ENCODE results near the gene ZNF653.

Gene ZNF653

DNA sequence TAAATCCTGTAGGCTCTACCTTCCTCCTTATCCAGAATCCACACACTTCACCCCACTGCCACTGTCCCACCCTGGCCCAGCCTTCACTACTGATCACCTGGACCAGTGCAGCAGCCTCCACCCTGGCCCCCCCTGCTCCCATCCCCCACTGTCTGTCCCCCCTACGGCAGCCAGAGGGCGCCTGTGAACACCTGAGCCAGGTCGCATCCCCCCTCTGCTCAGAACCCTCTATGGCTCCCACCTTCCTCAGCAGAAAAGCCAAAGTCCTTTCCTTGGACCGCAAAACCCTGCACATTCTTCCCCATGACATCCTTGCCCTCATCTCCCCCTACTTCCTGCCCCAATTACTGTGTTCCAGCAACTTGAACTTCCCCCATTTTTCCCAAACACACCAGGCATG is 45.4 kb downstream of the ZNF653 start:
- TF ChIP-seq, protein P1, sequence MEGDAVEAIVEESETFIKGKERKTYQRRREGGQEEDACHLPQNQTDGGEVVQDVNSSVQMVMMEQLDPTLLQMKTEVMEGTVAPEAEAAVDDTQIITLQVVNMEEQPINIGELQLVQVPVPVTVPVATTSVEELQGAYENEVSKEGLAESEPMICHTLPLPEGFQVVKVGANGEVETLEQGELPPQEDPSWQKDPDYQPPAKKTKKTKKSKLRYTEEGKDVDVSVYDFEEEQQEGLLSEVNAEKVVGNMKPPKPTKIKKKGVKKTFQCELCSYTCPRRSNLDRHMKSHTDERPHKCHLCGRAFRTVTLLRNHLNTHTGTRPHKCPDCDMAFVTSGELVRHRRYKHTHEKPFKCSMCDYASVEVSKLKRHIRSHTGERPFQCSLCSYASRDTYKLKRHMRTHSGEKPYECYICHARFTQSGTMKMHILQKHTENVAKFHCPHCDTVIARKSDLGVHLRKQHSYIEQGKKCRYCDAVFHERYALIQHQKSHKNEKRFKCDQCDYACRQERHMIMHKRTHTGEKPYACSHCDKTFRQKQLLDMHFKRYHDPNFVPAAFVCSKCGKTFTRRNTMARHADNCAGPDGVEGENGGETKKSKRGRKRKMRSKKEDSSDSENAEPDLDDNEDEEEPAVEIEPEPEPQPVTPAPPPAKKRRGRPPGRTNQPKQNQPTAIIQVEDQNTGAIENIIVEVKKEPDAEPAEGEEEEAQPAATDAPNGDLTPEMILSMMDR (IDR thresholded peaks at IDR 0.05) = 0 out of 2 replicates have a peak, but pooled peaks have one; percentile 9

DNA sequence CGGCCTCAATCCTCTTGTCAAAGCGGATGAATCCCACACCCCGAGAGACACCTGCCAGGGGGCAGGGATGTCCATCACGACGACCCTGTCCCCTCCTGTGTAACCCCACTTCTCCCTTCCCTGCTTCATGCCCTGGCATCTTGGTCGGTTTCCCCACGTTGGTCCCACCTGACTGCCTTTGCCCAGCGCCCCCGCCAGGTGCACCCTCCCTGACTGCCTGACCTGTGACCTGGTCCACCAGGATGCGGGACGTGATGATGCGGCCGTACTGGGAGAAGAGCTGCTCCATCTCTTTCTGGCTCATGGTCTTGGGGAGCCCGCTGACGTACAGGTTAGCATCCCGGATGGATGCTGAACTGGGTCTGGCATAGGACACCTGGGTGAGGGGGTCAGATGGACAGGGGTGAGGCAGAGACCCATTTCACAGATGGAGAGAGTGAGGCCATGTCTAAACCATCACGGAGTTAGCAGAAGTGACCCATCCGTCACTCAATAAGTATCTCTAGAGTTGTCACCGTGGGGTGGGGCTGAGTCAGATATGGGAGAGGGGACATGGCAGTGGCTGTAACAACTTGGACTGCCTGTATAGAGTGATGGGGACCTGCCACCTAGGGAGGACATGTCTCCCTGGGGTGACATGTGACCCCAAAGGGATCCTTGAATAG is 47.3 kb downstream of the ZNF653 start:
- TF ChIP-seq, protein P1 (IDR thresholded peaks at IDR 0.05) = no peak

DNA sequence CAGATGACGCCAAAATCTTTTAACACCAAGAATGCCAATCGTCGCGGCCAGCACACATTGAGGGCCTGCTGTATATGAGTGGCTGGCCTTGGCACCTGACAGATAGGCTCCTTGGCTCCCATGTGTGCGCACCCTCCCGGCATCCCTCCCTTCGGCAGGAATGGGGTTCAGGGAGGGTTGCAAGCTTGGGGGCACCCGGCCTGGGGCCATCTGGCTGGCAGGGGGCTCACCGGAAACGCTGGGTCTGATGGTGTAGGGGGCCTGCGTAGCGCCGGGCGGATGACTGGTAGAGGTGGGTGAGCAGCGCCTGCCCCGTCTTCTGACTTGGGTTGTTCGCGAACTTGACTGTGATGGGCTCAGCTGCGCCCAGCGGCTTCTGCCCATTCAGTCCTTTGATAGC is 47.8 kb downstream of the ZNF653 start:
- TF ChIP-seq, protein P1 (IDR thresholded peaks at IDR 0.05) = no peak

DNA sequence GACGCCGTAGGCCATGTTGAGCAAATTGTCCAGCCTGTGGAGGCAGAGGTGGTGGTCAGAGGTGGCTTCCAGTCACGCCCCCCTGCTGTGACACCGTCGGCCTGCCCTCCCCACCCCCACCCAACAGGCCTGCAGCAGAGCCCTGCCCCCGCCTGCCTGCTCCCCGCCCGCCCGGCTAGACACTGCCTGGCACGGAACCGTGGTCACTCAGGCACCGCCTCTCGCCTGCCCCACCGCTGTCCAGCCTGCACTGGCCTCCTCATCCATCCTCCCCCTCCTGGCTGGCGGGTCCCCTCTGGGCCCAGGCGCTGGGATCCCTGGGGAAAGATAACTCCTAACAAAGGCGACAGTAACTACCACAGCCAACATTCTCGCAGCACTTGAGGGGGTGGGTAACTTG is 48.5 kb downstream of the ZNF653 start:
- TF ChIP-seq, protein P1 (IDR thresholded peaks at IDR 0.05) = no peak

DNA sequence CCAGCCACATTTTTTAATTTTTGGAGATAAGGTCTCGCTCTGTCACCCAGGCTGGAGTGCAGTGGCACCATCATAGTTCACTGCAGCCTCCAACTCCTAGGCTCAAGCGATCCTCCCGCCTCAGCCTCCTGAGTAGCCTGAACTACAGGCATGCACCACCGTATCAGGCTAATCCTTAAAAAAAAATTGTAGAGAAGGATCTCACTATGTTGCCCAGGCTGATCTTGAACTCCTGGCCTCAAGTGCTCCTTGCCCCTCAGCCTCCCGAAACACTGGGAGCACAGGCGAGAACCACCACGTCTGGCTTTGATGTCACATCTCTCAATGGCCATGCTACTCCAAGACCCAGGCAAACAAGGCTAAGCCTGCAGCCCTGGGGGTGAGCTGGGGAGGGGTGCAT is 49.0 kb downstream of the ZNF653 start:
- TF ChIP-seq, protein P1 (IDR thresholded peaks at IDR 0.05) = no peak

DNA sequence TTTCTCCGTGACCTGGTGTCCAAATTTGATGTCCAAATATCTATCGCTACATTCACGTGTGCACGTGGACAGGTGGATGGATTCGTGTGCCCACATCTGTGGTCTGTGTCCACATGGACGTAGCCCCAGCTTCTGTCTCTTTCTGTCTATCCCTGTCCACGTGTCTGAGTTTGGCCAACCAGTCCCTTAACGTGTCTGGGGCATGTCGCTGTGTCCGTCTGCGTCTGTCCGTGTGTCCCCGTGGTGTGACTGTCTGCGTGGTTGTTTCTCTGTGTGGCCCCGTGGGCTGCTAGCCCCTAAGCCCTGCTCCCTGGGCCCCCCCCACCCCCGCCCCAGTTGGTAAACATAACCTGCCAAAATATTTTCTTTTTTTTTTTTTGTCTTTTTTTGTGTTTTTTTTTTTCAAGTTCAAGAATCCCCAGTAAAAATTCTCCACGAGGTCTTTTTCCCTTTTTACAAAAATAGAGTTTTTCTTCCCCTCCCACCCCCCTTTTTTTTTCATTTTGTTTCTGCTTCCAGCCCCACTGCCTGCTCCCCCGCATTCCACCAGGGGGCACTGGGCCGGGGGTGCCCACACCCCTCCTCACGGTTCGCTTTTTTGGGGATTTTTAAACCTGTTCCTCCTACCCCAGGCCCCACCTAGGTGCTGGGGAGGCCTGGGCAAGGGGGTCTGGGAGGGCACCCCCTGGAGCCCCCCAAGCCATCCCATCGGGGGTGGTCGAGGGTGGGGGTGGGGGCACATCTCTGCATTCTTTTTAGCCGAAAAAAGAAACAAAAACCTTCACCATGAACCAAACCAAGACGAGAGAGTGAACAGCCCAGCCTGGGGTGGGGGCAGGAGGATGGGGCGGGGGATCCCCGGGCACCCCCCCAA is 51.9 kb downstream of the ZNF653 start:
- TF ChIP-seq, protein P1 (IDR thresholded peaks at IDR 0.05) = peak; percentile 30

DNA sequence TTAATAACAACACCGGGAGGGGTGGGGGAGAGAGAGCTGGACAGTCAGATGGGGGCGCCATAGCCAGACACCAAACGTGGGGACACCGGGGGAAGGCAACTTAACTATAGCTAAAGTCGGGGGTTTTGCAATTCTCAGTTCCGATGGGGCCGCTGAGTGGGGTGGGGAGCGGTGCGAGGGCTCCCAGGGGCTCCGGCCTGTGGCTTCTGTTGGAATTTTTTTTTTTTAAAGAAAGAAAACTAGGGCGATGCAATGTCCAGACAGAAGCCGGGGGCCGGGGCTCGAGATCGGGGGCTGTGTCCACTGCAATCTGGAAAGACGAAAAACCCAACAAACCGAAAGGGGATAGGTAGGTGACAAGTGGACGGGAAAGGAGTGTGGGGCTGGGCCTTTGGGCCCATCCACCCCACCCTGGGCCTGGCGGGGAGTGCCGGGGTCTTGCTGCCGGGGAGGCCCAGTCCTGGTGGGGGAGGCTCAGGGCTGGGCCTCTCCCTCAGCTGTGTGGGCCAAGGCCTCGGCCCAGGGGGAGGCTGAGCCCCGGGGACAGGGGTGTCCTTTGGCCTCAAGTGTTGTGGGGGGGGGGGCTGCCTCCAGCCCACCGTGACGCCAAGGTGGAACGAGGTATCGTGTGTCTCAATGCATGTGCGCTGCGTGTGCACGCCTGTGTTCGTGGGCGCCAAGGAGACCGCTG is 52.9 kb downstream of the ZNF653 start:
- TF ChIP-seq, protein P1 (IDR thresholded peaks at IDR 0.05) = peak; percentile 16; the same call in 1 of the 2 replicates

All from LNCAP (cell line).